ENCODE data around the gene SNAPC4. TPM values are rescaled to one million over a fixed set of nuclear protein-coding genes. Genes with fewer than 3 reads are reported as not detected.

The SNAPC4 gene
- total RNA-seq, 1 experiment from 2014 or later, result 29.7 TPM

- no peak overlapping the region for H2BK5ac ChIP-seq (ENCODE audit: insufficient read length, low read length)
- no peak for TF ChIP-seq CTCF (conservative IDR thresholded peaks at IDR 0.05)
- Mint-ChIP-seq H3K9me3 (no peaks in the 10 kb centered on the region), H3K4me3 (no peak overlapping the region), H3K27me3 (ENCODE audit: low read depth) (no peaks in the 10 kb centered on the region), H3K27ac (no peak overlapping the region), H3K4me1 (peaks cover 0 to 5% of the 10 kb centered on the region in 2 experiments; a peak in 1 of 4 replicates), H3K36me3 (ENCODE audit: insufficient read depth in 1 of 3, low read depth in 3 of 3) (peaks cover 2 to 24% (median 6%) of the 10 kb centered on the region in 3 experiments; a peak in 4 of 7 replicates)
- no peak overlapping the region for H2BK12ac ChIP-seq (ENCODE audit: insufficient read length, low read depth, low read length)
- no peak overlapping the region for H3K56ac ChIP-seq (ENCODE audit: insufficient read length, low read depth, low read length)
- H4K8ac ChIP-seq (replicated peaks; ENCODE audit: insufficient read length, low read depth, low read length), result no peak overlapping the region
- H3K4me2 ChIP-seq (ENCODE audit: insufficient read depth, insufficient read length, low read length), result no peak overlapping the region
- H3K4ac ChIP-seq (ENCODE audit: low read depth, low read length), result no peak overlapping the region
- no peak overlapping the region for H2BK120ac ChIP-seq (ENCODE audit: low read depth, low read length, poor library complexity, severe bottlenecking)
- H3T11ph ChIP-seq (ENCODE audit: low read length), result no peak overlapping the region
- H2AK5ac ChIP-seq (ENCODE audit: insufficient read length, low read length), result no peak overlapping the region
- H3K23ac ChIP-seq (ENCODE audit: insufficient read length, low read depth, low read length), result no peak overlapping the region
- no peaks in the 10 kb centered on the region for H3K79me2 ChIP-seq (ENCODE audit: insufficient read depth, low read length)
- no peak overlapping the region for H2BK15ac ChIP-seq (ENCODE audit: low read depth, low read length)
- H4K20me1 ChIP-seq (ENCODE audit: control insufficient read depth, insufficient read depth, insufficient read length), result no peaks in the 10 kb centered on the region
- no peaks in the 10 kb centered on the region for H3K9me3 ChIP-seq (ENCODE audit: control insufficient read depth, low read depth, low read length)
- no peaks in the 10 kb centered on the region for H3K27me3 ChIP-seq (ENCODE audit: insufficient read depth, low read length)
- DNase-seq, result no peak
- H3K79me1 ChIP-seq (ENCODE audit: insufficient read depth, low read depth, low read length, poor library complexity, severe bottlenecking), result no peaks in the 10 kb centered on the region
- no peaks in the 10 kb centered on the region for H3K4me1 ChIP-seq (ENCODE audit: insufficient read depth, low read length)
- no peak overlapping the region for H3K9ac ChIP-seq (ENCODE audit: extremely low read depth, insufficient read length, low read length)
- no CpG with 5 or more reads among the region's 8 CpGs for WGBS (ENCODE audit: extremely low coverage, insufficient read length, low lambda C conversion rate)
- no peak overlapping the region for H2BK20ac ChIP-seq (ENCODE audit: low read depth, low read length, poor library complexity, severe bottlenecking)
- no peak overlapping the region for H3K27ac ChIP-seq (ENCODE audit: insufficient read length, low read depth, low read length)
- H4K91ac ChIP-seq (ENCODE audit: insufficient read length, low read depth, low read length), result no peak overlapping the region
- H3K23me2 ChIP-seq (ENCODE audit: insufficient read length, low read depth, low read length, poor library complexity, severe bottlenecking), result no peaks in the 10 kb centered on the region
- no peak overlapping the region for H3K18ac ChIP-seq (ENCODE audit: insufficient read length, low read depth, low read length)
- no peak overlapping the region for H4K5ac ChIP-seq (ENCODE audit: insufficient read length, low read depth, low read length)
- H3K14ac ChIP-seq (ENCODE audit: insufficient read depth, low read length), result no peak overlapping the region; the same call in 1 of the 2 replicates
- no peak overlapping the region for H2AFZ ChIP-seq (ENCODE audit: low read length)
These were observed 23.5 kb downstream of the SNAPC4 start for GRCh38 chr9:136376457-136376856.
